ENCODE results near the gene NOP16.
A peak's percentile ranks its signal among the peaks of the same experiment; 100 is the strongest.
"Not testable (repeated sequence)": the region's sequence is repeated elsewhere in the genome, so short reads cannot be mapped to it uniquely, and the experiment has no call there.

Gene NOP16

DNA sequence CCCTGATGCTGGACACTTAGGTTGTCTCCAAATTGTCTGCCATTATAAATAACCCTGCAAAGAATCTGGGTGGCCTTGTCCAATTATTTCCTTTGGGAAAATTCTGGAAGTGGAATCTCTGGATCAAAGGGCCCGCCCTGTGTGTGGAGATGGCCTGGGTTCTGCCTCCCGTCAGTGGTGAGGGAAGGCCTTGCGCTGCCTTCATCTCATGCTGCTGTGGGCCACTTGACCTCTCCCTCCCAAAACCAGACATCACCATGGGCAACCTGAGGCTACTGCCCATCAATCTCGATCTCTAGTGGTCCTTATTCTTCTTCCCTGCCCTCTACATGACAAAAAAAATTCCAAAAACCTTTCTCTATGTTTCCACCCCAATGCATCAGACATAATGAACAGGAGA is 21.4 kb upstream of the NOP16 start:
- no peak for DNase-seq (ENCODE audit: low read depth, low spot score)

DNA sequence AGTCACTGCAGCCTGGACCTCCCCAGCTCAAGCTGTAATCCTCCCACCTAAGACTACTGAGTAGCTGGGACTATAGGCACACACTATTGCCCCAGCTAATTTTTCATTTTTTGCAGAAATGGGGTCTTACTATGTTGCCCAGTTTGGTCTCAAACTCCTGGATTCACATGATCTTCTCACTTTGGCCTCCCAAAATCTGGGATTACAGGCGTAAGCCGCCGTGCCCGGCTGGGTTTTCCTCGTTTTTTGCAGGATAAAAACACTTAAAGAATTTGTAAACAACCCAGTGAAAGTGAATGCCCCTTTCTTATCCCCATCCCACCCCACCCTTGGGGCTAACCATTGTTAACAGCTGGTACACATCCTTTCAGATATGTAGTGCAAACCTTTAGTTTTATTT is 20.2 kb upstream of the NOP16 start:
- DNase-seq (ENCODE audit: low read depth, low spot score), result no peak

DNA sequence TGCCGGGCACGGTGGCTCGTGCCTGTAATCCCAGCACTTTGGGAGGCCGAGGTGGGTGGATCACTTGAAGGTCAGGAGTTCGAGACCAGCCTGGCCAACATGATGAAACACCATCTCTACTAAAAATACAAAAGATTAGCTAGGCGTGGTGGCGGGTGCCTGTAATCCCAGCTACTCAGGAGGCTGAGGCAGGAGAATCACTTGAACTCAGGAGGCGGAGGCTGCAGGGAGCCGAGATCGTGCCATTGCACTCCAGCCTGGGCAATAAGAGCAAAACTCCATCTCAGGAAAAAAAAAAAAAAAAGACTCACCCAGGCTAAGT is 19.8 kb upstream of the NOP16 start:
- not testable (repeated sequence) for DNase-seq (ENCODE audit: low read depth, low spot score)

DNA sequence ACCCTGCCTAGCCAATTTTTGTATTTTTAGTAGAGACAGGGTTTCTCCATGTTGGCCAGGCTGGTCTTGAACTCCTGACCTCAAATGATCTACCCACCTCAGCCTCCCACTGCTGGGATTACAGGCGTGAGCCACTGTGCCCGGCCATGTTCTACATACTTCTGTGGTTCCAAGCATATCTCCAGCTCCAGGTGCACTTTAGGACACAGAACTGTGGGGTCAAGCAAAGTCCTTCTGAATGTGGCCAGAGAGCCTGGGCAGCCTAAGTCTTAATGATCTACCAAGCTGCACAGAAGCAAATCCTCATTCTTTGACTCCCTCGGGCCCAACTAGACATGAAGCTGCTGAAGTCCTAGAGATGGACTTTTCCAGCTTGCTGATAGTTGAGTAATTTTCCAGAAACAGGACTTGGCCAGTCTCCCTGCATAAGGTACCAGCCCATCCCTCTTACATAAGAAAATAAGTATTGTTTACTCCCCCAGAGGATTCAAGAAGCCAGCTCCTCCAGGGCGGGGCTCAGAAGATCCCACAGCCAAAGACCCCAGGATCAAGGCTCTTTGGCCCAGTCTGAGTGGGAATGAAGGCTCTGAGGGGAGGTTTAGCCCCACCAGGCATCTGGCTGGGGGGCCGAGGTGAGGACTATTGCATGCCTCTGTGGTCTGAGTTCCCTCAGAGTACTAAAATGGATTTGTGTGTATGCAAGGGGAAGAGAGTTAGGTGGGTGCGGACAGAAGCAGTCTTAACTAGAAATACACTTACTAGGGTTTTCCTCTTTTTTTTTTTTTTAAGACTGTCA is 19.3 kb upstream of the NOP16 start:
- no peak for DNase-seq (ENCODE audit: low read depth, low spot score)

DNA sequence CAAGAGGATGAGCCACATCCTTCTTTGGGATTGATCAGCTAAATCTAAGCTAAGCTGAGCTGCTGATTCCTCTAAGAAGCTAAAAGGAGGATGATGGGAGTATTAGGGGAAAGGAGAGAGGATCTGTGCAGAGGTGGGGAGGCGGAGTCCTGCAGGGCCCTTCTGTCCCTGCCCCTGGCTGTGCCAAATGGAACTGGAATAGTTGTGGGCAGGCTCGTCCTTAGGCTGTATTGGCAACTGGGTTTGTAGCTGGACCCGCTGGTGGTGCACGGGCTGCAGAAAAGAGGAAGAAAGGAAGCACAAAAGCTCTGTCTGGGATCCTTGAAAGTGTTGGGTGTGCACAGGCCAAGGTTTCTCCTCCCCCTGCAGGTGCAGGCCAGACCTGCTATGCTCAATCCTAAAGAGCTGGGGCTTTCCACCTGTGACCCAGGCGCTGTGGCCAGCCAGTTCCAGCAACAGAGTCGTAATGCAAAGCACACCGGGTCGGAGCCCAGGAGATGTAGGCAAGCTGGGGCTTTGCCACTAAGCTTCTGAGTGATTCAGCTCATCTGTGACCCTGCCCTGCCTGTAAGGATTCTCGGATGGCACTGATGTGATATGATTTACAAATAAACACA is 18.1 kb upstream of the NOP16 start:
- no peak for DNase-seq (ENCODE audit: low read depth, low spot score)

DNA sequence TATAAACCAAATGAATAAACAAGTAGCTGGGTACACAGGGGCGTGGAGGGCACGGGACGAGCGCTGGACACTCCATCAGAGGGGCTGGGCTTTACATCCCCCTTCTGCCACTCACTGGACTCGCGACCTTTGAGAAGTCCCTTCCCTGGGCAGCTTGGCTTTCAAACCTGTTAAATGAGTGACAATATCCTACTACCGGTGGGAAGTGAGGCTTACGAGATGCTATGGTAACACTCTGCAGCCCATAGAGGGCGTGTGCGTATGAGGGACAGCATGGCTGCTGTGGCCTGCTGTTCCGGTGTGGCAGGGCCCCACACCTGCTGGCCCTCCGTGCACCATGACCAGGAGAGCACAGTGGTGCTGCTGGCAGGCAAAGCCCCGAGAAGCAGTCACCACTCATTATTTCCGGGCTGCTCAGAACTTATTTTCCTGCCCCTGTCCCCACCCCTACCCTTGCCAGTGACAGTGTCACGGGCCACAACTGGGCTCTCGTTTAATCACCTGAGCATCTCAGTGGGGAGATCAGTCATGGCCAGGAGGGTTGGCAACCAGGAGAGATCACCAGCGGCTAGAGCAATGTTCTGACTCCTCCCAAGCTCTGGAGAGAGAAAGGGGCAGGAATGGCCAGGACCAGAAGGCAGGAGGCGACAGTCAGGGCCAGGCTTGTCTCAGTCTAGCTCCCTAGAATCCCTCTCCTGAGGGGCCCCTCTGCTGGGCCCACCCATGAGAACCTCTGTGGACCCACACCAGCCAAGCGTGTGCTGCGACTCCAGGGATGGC is 17.4 kb upstream of the NOP16 start:
- DNase-seq (ENCODE audit: low read depth, low spot score), result no peak

DNA sequence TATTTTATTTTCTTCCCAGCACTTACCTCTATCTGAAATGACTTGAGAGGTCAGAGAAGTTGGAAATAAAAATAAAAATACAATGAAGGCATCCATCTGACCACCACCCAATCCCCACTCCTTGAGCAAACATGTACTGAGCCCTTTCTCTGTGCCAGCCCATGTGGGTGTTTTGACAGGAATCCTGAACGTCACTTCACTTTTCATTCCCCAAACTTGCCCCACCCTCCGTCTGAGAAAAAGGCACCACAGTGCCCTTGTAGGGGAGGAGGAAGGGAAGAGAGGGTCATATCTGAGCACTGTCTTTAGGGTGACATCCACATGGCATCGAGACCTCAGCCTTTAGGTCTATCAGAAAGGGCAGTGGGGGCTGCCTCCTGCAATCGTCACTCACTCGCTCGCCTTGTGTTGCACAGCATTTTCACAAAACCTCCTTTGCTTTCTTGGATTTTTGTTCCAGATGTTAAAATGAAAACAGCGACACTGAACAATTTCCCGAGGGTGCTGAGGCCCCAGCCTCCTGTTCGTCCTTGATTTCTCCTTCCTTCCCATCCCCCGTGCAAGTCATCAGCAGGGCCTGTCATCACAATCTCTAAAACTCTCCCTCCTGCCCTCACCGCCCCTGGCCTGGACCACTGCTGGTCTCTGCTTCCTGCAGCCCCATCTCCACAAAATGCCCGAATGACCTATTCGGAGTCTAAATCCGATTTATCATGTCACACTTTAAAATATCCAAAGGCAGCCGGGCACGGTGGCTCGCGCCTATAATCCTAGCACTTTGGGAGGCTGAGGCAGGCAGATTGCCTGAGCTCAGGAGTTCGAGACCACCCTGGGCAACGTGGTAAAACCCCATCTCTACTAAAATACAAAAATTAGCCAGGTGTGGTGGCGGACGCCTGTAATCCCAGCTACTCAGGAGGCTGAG is 13.1 kb upstream of the NOP16 start:
- DNase-seq (ENCODE audit: low read depth, low spot score), result no peak

DNA sequence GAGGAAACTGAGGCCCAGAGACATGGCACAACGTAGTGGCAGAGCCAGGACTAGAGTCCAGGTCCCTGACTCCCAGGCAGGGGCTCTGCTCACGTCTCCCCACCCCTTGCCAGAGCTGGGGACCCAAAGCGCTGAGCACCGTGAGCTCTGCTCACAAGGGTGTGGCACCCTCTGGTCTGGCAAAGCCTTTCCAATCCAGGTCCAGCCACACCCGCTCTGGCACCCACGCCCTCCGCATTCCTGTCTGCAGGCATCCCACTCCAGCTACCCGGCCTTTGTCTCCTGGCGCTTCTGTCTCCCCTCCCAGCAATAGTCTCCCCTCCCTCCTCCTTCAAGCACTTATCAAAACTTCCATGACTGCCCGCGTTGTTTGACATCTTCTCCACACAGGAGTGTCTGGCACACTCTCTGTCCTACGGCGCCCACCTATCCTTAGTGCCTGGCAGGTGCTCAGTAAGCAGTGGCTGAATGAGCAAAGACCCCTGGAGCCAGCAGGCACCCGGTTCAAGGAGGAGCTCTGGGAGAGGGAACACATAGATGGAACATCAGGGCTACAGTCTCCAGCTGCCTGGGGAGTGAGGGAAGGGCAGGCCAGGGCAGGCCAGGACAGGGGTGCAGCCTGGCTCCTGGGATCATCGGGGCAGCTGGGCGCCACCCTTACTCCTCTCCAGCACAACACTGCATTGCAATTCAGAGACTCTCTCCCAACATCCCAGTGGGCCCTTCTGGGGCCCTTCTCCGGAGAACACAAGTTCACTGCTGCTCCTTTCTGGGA is 12.2 kb upstream of the NOP16 start:
- no peak for DNase-seq (ENCODE audit: low read depth, low spot score)

DNA sequence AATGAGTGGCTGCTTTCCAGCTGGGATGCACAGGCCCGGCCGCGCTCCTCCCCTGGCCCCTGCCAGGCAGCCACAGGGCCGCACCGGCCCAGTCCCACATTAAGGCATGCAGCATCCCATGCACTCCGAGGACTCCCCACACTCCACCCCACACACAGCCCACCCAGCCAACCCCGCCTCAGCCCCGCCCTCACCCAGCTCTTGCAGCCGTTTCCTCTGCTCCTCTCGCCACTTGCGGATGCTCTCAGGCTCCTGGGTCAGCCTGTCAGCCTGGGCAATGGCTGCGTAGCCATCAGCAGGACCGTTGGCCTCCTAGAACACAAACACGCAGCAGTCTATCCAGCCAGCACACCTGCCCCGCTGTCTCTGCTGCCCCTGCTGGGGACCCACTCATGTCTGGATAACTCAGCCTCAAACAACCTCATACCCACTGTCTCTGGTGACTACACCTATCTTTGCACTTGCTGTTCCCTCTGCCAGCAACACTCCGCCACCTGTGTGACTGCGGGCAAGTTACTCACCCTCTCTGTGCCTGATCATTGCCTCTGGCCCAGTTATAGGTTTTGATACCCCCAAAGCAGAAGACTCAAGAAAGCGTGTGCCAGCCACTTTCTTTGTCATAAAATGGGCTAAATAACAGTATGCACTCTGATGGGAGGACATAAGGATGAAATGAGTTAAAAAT is 9.5 kb upstream of the NOP16 start:
- no peak for DNase-seq (ENCODE audit: low read depth, low spot score)

DNA sequence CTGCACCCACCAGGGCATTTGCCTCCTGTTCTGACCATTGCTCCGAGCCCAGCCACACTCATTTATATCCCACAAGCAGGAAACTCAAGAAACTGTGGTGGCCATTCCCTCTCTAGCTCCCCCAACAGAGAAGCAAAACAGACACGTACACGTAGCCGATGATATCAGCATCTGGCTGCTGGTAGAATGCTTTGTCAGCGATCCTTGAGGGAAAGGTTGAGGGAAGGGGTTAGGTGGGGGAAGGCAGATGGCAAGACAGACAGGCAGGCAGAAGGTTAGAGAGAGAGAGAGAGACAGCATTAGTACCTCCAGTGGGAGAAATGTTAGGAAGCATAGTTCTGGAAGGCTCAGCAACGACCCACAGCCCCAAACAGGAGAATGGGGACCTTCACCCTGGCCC is 7.9 kb upstream of the NOP16 start:
- no peak for DNase-seq (ENCODE audit: low read depth, low spot score)

DNA sequence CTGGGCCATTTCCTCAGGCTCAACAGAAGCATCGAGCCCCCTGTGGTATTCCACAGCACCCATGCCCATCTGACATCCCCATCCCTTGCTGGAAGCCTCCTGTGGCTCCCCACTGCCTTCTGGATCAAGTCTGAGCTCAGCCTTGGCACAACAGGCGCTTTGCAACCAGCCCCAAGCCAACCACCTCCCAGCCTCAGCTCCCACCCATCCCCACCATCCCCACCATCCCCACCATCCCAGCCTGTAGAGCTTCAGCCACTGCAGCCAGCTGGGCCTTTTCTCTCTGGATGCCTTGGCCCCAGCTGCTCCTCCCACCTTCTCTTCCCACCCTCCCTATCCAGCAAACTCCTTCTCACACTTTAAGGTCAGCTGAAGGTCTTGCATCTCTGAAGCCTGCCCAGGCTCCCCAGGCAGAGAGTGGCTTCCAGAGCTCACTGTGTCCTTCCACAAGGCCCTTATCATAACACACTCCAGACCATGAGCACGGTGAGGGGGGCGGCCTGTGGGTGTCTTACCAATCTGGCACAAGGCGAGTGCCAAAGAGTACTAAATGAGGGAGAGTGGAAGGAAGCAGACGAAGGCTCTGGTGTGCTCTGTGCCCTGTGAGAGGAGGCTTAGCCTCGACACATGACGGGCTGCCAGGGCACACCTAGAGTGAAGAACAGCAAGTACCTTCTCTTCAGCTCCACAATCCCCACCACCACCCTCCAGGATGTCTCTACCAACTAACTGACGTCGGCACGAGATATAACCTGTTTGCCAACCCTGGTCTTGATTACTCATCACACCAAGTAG is 6.7 kb upstream of the NOP16 start:
- DNase-seq (ENCODE audit: low read depth, low spot score), result no peak

DNA sequence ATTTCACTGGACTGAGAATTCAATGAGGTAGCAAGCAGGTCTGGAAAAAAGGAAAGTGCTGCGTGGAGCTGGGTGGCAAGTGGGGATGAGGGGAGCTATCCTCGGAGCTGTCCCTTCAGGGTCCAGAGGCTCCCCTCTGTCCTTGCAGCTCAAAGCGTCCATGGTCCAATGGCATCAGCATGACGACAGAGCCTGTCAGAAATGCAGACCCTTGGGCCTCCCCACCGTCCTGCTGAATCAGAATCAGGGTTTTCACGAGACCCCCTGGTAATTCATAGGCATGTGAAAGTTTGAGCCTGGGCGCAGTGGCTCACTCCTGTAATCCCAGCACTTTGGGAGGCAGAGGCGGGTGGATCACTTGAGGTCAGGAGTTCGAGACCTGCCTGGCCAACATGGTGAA is 5.7 kb upstream of the NOP16 start:
- no peak for DNase-seq (ENCODE audit: low read depth, low spot score)

DNA sequence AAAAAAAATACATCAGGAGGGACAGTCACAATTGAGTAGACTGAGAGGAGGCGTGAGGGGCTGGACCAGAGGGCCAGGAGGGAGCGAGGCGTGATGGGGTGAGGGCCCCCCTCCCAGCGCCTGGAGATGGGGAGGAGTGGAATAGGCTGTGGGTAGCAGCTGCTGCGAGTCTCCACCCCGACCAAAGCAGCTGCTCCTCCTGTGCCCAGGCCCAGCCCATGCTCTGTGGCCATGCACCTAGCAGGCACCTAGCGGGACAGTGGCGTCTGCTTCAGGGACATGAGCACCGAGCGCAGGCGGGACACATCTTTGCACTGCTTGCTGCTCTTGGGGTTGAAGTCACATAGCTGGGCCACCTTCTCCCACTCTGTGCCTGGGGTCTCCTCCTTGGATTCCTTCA is 4.1 kb upstream of the NOP16 start:
- no peak for DNase-seq (ENCODE audit: low read depth, low spot score)

DNA sequence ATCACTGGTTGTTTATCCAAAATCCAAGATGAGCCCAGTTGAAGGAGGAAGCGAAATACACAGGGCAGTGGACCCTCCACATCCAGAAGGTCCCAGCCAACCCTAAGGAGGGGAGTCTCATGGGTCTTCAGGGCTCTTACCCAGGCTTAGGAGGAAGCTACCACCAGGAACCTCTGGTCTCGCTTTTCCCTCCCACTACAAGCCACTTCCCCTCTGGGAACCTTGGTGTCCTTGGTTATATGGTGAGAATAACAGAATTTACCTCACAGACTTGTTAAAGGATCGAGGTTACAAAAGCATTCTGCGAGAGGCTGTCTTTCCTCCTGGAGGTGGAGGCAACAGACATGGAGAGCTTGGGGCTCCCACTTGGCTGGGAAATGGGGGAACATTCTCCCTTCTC is 3.6 kb upstream of the NOP16 start:
- DNase-seq (ENCODE audit: low read depth, low spot score), result no peak

DNA sequence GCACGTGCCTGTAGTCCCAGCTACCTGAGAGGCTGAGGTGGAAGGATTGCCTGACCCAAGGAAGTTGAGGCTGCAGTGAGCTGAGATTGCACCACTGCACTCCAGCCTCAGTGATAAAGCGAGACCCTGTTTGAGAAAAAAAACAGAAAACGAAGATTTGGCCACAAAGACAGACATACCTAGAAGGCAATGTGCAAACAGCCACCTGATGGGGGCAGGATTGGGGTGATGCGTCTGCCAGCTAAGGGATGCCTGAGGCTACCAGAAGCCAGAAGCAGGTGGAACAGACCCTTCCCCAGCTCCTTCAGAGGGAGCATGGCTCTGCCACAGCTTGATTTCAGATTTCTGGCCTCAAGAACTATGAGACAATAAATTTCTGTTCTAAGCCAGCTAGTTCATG is 3.1 kb upstream of the NOP16 start:
- no peak for DNase-seq (ENCODE audit: low read depth, low spot score)

DNA sequence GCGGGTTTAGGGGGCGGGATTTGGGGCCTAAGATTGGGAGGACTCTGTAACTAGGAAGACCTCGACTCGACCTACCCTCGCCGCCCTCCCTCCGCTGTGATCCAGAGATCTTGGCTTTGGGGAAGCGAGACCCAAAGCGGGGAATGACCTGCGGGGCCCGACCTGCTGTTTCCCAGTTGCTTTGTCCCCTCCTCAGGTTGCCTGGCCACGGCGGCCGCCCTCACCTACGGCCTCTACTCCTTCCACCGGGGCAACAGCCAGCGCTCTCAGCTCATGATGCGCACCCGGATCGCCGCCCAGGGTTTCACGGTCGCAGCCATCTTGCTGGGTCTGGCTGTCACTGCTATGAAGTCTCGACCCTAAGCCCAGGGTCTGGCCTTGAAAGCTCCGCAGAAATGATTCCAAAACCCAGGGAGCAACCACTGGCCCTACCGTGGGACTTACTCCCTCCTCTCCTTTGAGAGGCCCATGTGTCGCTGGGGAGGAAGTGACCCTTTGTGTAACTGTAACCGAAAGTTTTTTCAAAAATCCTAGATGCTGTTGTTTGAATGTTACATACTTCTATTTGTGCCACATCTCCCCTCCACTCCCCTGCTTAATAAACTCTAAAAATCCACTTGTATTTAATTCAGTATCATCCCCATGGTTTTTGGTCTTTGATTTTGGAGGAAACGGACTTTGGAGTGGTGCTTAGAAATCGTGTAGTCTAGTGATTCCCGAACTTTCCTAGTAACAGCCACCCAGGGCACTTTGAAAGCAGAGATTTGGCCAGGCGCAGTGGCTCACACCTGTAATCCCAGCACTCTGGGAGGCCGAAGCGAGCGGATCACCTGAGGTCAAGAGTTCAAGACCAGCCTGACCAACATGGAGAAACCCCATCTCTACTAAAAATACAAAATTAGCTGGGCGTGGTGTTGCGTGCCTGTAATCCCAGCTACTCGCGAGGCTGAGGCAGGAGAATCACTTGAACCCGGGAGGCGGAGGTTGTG is 1.0 kb upstream of the NOP16 start:
- no peak for DNase-seq (ENCODE audit: low read depth, low spot score)

DNA sequence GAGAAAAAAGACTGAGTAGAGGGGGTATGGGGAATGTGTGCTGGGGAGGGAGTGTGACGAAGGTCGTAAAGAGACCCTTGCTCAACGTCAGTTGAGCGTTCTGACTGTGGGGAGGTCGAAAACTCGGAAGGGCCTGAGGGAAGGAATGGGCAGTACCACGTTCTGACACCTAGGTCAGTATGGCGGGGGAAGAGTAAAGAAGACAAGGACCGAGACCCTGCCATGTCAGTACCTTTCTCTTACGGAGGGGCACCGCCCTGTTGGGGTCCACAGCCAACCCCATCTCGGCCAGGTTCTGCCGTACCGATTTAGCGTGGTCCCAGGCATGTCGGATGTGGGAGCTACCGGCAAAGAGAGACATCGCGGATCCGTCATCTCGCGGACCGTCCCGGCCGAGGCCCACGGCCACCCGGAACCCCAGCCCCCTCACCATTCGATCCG is 375 bp downstream of the NOP16 start:
- DNase-seq (ENCODE audit: low read depth, low spot score), result peak; percentile 46

DNA sequence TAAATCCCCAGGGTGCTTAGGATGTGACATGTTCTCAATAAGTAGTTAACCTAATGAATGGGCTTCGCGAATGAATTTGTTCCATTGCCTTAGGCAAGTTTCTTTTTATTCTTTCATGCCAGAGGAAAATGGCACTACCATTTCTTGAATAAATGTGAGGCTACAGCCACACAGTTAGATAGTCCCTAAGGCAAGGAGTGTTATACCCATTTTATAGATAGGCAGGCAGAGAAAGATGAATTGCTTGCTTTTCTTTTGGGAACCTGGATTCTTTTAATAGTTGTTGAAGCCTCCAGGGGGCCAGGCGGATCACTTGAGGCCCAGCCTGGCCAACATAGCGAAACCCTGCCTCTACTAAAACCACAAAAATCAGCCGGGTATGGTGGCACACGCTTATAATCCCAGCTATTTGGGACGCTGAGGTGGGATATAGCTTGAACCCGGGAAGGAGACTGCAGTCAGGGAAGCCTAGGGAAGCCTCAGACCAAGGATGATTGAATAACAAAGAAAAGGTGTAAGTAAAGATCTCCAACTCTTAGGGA is 943 bp downstream of the NOP16 start:
- peak; percentile 20 for DNase-seq (ENCODE audit: low read depth, low spot score)

Measured in astrocyte of the hippocampus (primary cell).